Neural crest cell (in vitro differentiated cells): Measurements from ENCODE around the gene ARSK. TPM values are rescaled to one million over a fixed set of nuclear protein-coding genes. Genes with fewer than 3 reads are reported as not detected.

Experiments used
- DNase-seq: peaks from one replicate; pipeline ENCODE4 v3.0.0; 2021; ENCODE audit warnings: low read depth, mixed read lengths, low spot score
- H3K27ac Mint-ChIP-seq: one replicate; pipeline ENCODE4 v1.8.0; 2021; ENCODE audit warnings: mild to moderate bottlenecking, mixed read lengths; ENCODE audit not compliant: unreplicated experiment
- H3K27me3 Mint-ChIP-seq: 2 replicates; pipeline ENCODE4 v1.8.0; 2021; ENCODE audit warnings: low read depth, mild to moderate bottlenecking, mixed read lengths
- H3K36me3 Mint-ChIP-seq: 2 replicates; pipeline ENCODE4 v1.8.0; 2021; ENCODE audit warnings: low read depth, mild to moderate bottlenecking, mixed read lengths
- H3K4me1 Mint-ChIP-seq: 2 replicates; pipeline ENCODE4 v1.8.0; 2021; ENCODE audit warnings: mixed read lengths
- H3K4me3 Mint-ChIP-seq: one replicate; pipeline ENCODE4 v1.8.0; 2021; ENCODE audit warnings: mild to moderate bottlenecking, mixed read lengths
- H3K9me3 Mint-ChIP-seq: 2 replicates; pipeline ENCODE4 v1.8.0; 2021; ENCODE audit warnings: mixed read lengths
- total RNA-seq: library from RNA; stranded (reverse); gene quantifications from 2 replicates; pipeline ENCODE4 v1.2.1, GENCODE V29; 2021
- TF ChIP-seq, protein P1 (sequence below): fragments of 200-600 bp; sonication (generic); conservative IDR thresholded peaks from 2 replicates; pipeline ENCODE4 v1.5.0; 2021; ENCODE audit warnings: antibody characterized with exemption, mild to moderate bottlenecking

Gene ARSK
- total RNA-seq, 1 donor from 2014 or later, result 8.9 TPM

DNA sequence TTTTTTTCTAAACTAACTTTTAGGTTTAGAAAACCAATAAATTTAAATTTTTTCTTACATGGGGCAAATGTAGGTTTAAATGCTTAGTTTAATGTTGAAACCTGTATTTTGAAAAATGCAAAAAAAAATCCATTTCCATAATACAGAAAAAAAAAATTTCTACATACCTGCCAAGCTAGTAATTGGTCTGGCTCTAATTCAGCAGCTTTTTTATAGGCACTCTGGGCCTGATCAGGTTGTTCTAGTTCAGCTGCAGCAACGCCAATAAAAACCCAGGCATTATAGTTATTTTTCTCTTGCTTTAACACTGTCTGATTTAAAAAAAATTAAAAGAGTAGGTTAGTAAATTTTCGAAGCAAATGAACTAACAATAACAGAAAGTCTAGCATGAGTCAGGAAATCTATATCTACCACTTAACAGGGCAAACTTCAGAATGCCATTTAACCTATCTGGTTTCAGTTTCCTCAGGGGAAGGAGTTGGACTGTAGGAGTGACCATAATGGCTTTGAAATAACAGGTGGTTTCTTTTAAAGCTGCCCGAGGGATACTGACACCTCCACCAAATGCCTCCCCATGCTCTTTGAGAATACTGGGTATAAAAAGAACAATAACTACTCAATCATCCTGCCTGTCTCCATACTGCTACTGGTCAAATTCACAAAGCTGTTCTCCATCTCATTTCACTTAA, 11.7 kb upstream of the ARSK start:
- Mint-ChIP-seq H3K9me3 (no peaks in the 10 kb centered on the region), H3K4me1 (no peaks in the 10 kb centered on the region), H3K27me3 (no peaks in the 10 kb centered on the region), H3K27ac (no peak overlapping the region), H3K36me3 (peaks cover 13% of the 10 kb centered on the region), H3K4me3 (no peak overlapping the region)
- DNase-seq, result no peak
- TF ChIP-seq, protein P1, sequence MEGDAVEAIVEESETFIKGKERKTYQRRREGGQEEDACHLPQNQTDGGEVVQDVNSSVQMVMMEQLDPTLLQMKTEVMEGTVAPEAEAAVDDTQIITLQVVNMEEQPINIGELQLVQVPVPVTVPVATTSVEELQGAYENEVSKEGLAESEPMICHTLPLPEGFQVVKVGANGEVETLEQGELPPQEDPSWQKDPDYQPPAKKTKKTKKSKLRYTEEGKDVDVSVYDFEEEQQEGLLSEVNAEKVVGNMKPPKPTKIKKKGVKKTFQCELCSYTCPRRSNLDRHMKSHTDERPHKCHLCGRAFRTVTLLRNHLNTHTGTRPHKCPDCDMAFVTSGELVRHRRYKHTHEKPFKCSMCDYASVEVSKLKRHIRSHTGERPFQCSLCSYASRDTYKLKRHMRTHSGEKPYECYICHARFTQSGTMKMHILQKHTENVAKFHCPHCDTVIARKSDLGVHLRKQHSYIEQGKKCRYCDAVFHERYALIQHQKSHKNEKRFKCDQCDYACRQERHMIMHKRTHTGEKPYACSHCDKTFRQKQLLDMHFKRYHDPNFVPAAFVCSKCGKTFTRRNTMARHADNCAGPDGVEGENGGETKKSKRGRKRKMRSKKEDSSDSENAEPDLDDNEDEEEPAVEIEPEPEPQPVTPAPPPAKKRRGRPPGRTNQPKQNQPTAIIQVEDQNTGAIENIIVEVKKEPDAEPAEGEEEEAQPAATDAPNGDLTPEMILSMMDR, result no peak

DNA sequence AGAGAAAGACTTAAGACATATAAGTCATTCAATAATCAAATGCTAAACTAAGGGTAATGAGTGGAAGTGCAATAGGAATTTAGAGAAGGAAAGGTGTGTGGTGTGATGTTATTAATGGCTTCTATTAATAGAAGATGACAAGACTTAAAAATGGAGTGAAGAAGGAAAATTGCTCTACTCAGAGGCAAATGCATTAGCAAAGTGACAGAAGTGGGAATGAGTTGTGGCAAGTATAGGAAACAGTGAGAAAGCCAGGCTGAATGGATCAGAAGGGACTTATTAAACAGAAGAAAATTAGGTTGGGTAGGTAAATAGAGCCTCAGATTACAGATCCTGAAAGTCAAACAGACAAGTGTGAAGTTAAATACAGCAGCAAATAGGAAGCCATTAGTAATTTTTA, 5.9 kb upstream of the ARSK start:
- DNase-seq, result no peak
- H3K9me3 Mint-ChIP-seq, result no peaks in the 10 kb centered on the region
- H3K27ac Mint-ChIP-seq, result no peak overlapping the region
- H3K36me3 Mint-ChIP-seq, result peaks cover 3% of the 10 kb centered on the region
- no peaks in the 10 kb centered on the region for H3K27me3 Mint-ChIP-seq
- TF ChIP-seq, protein P1, result no peak
- no peak overlapping the region for H3K4me3 Mint-ChIP-seq
- peaks cover 12% of the 10 kb centered on the region for H3K4me1 Mint-ChIP-seq

DNA sequence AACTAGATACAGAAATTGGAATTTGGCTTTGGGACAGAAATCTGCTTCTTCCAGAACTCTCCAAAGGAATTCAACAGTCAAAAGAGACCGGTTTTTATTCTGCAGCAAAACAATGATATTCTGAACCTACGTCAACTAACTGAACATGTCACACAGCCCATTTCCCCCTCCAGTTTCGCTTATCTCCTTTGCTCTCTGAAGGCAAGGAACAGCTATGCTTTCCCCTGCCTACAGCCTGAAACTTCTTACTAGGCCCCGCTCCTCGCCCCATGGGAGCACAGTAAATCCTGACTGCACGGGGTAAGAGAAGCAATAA, 612 bp upstream of the ARSK start:
- Mint-ChIP-seq H3K27me3 (no peaks in the 10 kb centered on the region), H3K36me3 (peaks cover 3% of the 10 kb centered on the region), H3K4me3 (peak overlapping the region; percentile 96), H3K9me3 (no peaks in the 10 kb centered on the region), H3K27ac (peak overlapping the region; percentile 79), H3K4me1 (peaks cover 34% of the 10 kb centered on the region)
- no peak for DNase-seq
- TF ChIP-seq, protein P1, result no peak

DNA sequence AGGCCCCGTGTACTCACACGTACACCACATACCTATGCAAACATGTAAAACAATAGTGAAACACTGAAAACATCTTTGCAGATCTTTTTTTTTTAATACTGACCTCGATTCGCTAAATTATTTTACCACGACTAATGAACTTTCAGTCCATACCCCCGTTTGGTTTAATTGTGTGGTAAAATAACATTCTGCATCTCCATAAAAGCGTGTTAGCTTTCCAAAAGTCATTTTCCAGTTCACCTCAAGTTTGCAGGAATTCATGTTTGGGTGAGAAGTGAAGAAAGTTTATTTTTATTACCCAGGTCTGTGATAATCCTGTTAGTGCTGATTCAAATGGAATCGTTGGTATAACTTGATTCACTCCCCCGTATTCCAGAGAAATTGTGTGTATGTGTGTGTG, 652 bp downstream of the ARSK start:
- peak overlapping the region; percentile 96 for H3K4me3 Mint-ChIP-seq
- no peak for DNase-seq
- peaks cover 3% of the 10 kb centered on the region for H3K36me3 Mint-ChIP-seq
- TF ChIP-seq, protein P1, result no peak
- peak overlapping the region; percentile 58 for H3K27ac Mint-ChIP-seq
- no peaks in the 10 kb centered on the region for H3K9me3 Mint-ChIP-seq
- H3K4me1 Mint-ChIP-seq, result peaks cover 34% of the 10 kb centered on the region
- H3K27me3 Mint-ChIP-seq, result no peaks in the 10 kb centered on the region

DNA sequence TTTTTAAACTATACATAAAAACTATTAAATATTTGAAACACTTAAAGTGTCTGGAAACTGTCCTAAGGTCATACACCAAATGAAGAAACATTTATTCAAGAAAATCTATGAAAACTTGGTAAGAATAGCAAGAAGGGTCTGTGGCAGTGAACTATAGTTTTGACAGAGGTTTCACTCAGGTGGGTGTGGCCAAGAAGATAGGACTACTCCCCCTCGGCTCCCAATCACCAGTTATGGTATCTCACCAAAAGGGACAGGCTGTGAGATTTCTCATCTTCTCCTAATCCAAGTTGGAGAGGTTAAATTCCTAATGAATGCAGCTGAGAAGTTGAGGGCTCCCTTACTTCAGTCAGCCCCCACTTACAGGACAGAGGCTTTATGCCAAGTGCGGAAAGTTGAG, 2.9 kb downstream of the ARSK start:
- DNase-seq, result no peak
- TF ChIP-seq, protein P1, result no peak
- H3K27me3 Mint-ChIP-seq, result no peaks in the 10 kb centered on the region
- H3K36me3 Mint-ChIP-seq, result no peaks in the 10 kb centered on the region
- H3K9me3 Mint-ChIP-seq, result no peaks in the 10 kb centered on the region
- no peak overlapping the region for H3K27ac Mint-ChIP-seq
- peaks cover 26% of the 10 kb centered on the region for H3K4me1 Mint-ChIP-seq
- H3K4me3 Mint-ChIP-seq, result peak overlapping the region; percentile 42

DNA sequence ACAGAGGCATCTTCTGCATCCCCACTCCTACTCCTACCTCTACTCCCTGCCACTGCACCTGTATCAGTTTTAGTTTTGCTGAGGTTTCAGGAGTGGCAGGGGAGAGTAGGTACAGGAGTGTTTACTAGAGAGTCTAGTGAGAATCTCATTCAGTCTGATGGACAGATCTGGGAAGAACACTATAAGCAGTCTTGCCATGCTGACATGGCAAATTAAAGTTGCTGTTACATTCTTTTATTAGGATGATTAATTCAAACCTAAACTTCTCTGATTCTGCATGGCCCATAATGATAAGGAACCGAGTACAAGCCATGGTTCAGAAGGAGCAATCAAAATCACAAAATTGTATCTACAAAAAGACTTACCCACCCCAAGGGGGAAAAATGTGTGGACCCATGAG, 7.4 kb downstream of the ARSK start:
- TF ChIP-seq, protein P1, result no peak
- Mint-ChIP-seq H3K27ac (no peak overlapping the region), H3K4me3 (no peak overlapping the region), H3K9me3 (no peaks in the 10 kb centered on the region), H3K27me3 (no peaks in the 10 kb centered on the region), H3K36me3 (no peaks in the 10 kb centered on the region), H3K4me1 (no peaks in the 10 kb centered on the region)
- DNase-seq, result no peak
